DOHH2 (cell line): ENCODE data around the gene APOL2.

ENCODE experiments used
- EZH2phosphoT487 ChIP-seq: fragments of 200-600 bp; sonication (generic); IDR thresholded peaks from 2 replicates; pipeline ENCODE4 v1.6.1; 2017; ENCODE audit warnings: borderline replicate concordance, mild to moderate bottlenecking, antibody characterized with exemption, low read length, moderate library complexity, mixed read lengths
- TF ChIP-seq, protein P1 (sequence below): fragments of 200-600 bp; sonication (generic); IDR thresholded peaks from one replicate; pipeline ENCODE4 v1.5.1; 2014; ENCODE audit warnings: antibody characterized with exemption, mild to moderate bottlenecking, low read depth, low read length; ENCODE audit not compliant: poor library complexity, severe bottlenecking

DNA sequence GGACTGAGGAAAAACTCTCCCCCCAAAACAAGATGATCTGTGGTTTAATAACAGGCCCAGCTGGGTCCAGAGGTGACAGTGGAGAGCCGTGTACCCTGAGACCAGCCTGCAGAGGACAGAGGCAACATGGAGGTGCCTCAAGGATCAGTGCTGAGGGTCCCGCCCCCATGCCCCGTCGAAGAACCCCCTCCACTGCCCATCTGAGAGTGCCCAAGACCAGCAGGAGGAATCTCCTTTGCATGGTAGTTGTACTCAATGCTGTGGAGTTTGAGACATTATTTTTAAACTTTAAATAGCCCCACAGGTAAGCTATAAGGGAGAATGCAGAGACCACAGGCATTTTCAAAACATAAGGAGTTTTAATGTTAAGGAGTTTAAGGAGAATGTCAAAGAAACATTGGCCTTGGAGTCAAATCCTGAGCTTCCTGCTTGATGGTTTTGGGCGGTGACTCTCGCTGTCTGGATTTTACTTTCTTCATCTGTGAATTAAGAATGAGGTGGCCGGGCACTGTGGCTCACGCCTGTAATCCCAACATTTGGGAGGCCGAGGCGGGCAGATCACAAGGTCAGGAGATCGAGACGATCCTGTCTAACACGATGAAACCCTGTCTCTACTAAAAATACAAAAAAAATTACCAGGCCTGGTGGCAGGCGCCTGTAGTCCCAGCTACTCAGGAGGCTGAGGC, 20.4 kb upstream of the APOL2 start:
- TF ChIP-seq, protein P1, sequence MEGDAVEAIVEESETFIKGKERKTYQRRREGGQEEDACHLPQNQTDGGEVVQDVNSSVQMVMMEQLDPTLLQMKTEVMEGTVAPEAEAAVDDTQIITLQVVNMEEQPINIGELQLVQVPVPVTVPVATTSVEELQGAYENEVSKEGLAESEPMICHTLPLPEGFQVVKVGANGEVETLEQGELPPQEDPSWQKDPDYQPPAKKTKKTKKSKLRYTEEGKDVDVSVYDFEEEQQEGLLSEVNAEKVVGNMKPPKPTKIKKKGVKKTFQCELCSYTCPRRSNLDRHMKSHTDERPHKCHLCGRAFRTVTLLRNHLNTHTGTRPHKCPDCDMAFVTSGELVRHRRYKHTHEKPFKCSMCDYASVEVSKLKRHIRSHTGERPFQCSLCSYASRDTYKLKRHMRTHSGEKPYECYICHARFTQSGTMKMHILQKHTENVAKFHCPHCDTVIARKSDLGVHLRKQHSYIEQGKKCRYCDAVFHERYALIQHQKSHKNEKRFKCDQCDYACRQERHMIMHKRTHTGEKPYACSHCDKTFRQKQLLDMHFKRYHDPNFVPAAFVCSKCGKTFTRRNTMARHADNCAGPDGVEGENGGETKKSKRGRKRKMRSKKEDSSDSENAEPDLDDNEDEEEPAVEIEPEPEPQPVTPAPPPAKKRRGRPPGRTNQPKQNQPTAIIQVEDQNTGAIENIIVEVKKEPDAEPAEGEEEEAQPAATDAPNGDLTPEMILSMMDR, result no peak
- TF ChIP-seq EZH2phosphoT487, result no peak
